GM23338 (cell line): ENCODE measurements around the gene UBE2I.

ENCODE experiments used
- EZH2 ChIP-seq: fragments of 200-600 bp; sonication (generic); IDR thresholded peaks from one replicate; pipeline ENCODE4 v1.8.0; 2017; ENCODE audit warnings: antibody characterized with exemption, mild to moderate bottlenecking, low read depth; ENCODE audit not compliant: unreplicated experiment
- POLR2AphosphoS5 ChIP-seq: IDR thresholded peaks from 2 replicates; pipeline ENCODE4 v1.6.1; 2016; ENCODE audit warnings: antibody characterized with exemption, low read depth
- TF ChIP-seq, protein P1 (sequence below), 2 experiments: fragments of 200-600 bp in 1 of 2; sonication (generic) in 1 of 2; conservative IDR thresholded peaks; 2 replicates each; pipeline versions ENCODE4 v1.5.1 to v1.6.1; 2016 to 2017; ENCODE audit warnings: antibody characterized with exemption in 2 of 2, low read depth in 2 of 2, mild to moderate bottlenecking in 2 of 2, moderate library complexity in 1 of 2

DNA sequence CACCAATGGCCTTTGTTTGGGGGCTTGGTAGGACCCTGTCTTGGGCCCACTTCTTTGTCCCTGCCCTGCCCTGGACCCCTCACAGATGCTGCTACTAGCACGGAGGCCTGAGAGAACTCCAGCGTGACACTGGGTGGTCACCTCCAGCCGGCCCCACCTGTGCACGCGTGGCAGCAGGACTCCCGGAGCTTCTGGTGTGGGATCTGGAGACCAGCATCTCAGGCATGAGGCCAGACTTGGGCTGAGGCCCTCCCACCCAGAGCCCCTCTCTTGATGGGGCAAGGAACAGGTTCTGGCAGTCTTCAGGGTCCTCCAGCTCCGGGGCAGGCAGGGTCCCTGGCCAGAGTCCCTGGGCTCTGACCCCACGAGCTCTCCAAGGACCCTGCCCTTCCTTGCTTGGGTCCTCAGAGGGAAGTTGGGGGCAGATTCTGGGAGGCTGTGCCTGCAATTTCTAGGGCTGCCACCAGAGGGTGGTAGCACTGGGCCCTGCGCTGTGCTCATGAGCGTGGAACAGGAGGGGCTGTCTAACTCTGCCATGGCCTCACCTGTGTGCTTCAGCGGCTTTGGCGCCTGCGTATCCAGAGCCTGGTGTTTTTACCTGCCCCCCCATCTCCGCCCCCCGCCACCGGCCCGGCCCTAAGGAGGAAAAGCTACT lies 21.0 kb downstream of the UBE2I start:
- TF ChIP-seq EZH2 (no peak), POLR2AphosphoS5 (no peak)
- TF ChIP-seq, protein P1, sequence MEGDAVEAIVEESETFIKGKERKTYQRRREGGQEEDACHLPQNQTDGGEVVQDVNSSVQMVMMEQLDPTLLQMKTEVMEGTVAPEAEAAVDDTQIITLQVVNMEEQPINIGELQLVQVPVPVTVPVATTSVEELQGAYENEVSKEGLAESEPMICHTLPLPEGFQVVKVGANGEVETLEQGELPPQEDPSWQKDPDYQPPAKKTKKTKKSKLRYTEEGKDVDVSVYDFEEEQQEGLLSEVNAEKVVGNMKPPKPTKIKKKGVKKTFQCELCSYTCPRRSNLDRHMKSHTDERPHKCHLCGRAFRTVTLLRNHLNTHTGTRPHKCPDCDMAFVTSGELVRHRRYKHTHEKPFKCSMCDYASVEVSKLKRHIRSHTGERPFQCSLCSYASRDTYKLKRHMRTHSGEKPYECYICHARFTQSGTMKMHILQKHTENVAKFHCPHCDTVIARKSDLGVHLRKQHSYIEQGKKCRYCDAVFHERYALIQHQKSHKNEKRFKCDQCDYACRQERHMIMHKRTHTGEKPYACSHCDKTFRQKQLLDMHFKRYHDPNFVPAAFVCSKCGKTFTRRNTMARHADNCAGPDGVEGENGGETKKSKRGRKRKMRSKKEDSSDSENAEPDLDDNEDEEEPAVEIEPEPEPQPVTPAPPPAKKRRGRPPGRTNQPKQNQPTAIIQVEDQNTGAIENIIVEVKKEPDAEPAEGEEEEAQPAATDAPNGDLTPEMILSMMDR (conservative IDR thresholded peaks at IDR 0.05; ENCODE audit: low read depth in 2 of 2): peak; percentile 86
